HL-60 (cell line): ENCODE data around the gene TRMT61A.

Source experiments
- CTCF ChIP-seq: IDR thresholded peaks from one replicate; pipeline ENCODE4 v1.5.1; 2011; ENCODE audit warnings: low read length, control low read depth, inconsistent platforms; ENCODE audit not compliant: insufficient read depth
- REST ChIP-seq: IDR thresholded peaks from 2 replicates; pipeline ENCODE4 v1.6.1; 2012; ENCODE audit warnings: low read depth; ENCODE audit not compliant: insufficient replicate concordance

GRCh38 chr14:103495854-103496253 is 33.1 kb upstream of the TRMT61A start:
- TF ChIP-seq CTCF: no peak
- no peak for TF ChIP-seq REST
